HFFc6 (cell line): ENCODE measurements around the gene TANGO2. TPM values are rescaled to one million over a fixed set of nuclear protein-coding genes. Genes with fewer than 3 reads are reported as not detected.

Experiments used
- DNase-seq: peaks from one replicate; pipeline ENCODE4 v3.0.0-alpha.2; 2018
- H3K27ac Mint-ChIP-seq: 2 replicates; pipeline ENCODE4 v1.8.0; 2020; ENCODE audit warnings: mild to moderate bottlenecking, mixed read lengths
- H3K27me3 Mint-ChIP-seq: 2 replicates; pipeline ENCODE4 v1.8.0; 2021; ENCODE audit warnings: mild to moderate bottlenecking, moderate library complexity, mixed read lengths; ENCODE audit not compliant: insufficient read depth
- H3K36me3 Mint-ChIP-seq: 2 replicates; pipeline ENCODE4 v1.8.0; 2021; ENCODE audit warnings: low read depth, mixed read lengths
- H3K4me1 Mint-ChIP-seq: 2 replicates; pipeline ENCODE4 v1.8.0; 2020; ENCODE audit warnings: low read depth, mixed read lengths
- H3K4me3 Mint-ChIP-seq: 2 replicates; pipeline ENCODE4 v1.8.0; 2020; ENCODE audit warnings: mild to moderate bottlenecking, moderate library complexity, mixed read lengths
- H3K9me3 Mint-ChIP-seq: 2 replicates; pipeline ENCODE4 v1.8.0; 2020; ENCODE audit warnings: mild to moderate bottlenecking, mixed read lengths
- CTCF ChIP-seq: fragments of 200-600 bp; sonication (generic); IDR thresholded peaks from 2 replicates; pipeline ENCODE4 v1.5.0; 2021; ENCODE audit warnings: antibody characterized with exemption, mild to moderate bottlenecking
- total RNA-seq, 6 experiments: library from RNA; stranded (reverse); fragmentation: NEBNext Ultra II Directional; extraction: Animal tissue kit (Norgen Biotek cat#: 25700); gene quantifications; 2 replicates in 1 of 6; 3 replicates in 5 of 6; pipeline ENCODE4 v1.2.3, GENCODE V29; 2021

TANGO2 gene
- total RNA-seq, 6 experiments from 2014 or later = 28.5 to 38.0 (median 34.9) TPM

DNA sequence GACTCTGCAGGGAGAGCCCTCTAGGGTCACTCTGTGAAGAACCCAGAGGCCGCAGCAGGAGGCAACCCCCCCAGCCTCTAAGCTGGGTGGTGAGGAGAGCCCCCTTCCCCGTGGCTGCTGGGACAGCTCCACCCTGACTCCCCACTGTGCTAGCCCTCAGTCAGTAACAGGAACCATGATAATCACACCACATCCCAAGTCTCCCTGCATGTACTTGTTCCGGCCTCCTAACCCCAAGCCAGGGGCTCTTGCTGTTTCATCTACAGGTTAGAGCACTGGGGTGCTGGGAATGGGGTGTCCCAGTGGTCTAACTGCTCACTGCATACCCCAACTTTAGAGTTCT lies 31.2 kb upstream of the TANGO2 start:
- no peaks in the 10 kb centered on the region for H3K9me3 Mint-ChIP-seq
- peaks cover 3% of the 10 kb centered on the region for H3K4me1 Mint-ChIP-seq
- no peak for DNase-seq
- no peak overlapping the region for H3K27ac Mint-ChIP-seq
- no peak for TF ChIP-seq CTCF
- H3K4me3 Mint-ChIP-seq = no peak overlapping the region
- H3K27me3 Mint-ChIP-seq = peaks cover 9% of the 10 kb centered on the region
- no peaks in the 10 kb centered on the region for H3K36me3 Mint-ChIP-seq

- no peak for TF ChIP-seq CTCF
- H3K36me3 Mint-ChIP-seq = no peaks in the 10 kb centered on the region
- no peak for DNase-seq
- no peaks in the 10 kb centered on the region for H3K9me3 Mint-ChIP-seq
- no peak overlapping the region for H3K27ac Mint-ChIP-seq
- H3K4me1 Mint-ChIP-seq = no peaks in the 10 kb centered on the region
- H3K27me3 Mint-ChIP-seq = peaks cover 9% of the 10 kb centered on the region
- H3K4me3 Mint-ChIP-seq = no peak overlapping the region
These were observed 30.7 kb upstream of the TANGO2 start for GRCh38 chr22:19990188-19990587.

DNA sequence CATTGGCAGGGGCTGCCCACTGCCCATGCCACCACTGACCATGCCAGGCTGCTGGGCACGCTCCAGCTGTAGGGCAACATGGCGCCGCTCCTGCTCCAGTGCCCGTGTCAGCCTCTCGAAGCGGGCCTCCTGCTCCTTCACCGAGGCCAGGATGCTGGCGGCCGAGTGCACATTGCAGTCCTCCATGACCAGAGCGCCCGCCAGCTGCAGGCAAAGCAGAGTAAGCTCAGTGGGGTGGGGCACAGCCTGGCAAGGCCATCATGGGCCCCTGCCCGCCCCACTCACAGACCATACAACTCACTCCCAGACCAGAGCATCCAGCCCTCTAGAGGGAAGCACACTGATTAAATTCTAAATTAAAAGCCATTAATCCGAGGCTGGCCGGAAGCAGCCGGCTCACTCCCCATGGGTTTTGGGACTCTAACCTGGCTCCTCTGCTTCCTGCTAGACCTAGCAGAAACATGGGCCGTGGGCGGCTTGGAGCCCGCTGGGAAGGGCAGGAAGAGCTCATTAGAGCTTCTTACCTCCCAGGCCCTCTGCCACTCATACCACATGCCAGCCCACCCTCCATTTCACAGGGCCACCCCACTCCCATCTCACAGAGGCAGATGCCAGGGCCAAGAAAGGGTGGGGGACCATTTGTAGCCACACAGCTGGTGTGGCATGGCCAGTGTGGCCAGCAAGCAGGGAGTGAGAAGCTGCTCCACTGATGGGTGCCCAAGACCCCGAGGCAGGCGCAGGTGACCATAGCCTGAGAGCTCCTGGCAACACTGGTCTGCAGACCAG lies 30.1 kb upstream of the TANGO2 start:
- Mint-ChIP-seq H3K27ac (no peak overlapping the region), H3K4me1 (no peaks in the 10 kb centered on the region), H3K4me3 (no peak overlapping the region), H3K27me3 (peaks cover 7% of the 10 kb centered on the region), H3K36me3 (no peaks in the 10 kb centered on the region), H3K9me3 (no peaks in the 10 kb centered on the region)
- no peak for TF ChIP-seq CTCF
- DNase-seq = no peak

DNA sequence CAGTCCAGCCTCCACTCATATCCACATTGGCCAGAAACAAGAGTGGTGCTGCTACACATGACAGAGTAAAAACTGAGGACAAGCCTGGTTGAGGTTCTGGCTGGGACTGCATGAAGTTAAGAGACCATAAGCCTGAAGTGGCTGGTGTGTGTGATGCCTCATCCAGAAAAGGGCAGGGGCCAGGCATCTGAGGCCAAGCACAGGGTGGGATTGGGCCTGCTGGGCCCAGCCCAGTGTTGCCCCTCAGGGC lies 29.6 kb upstream of the TANGO2 start:
- Mint-ChIP-seq H3K36me3 (no peaks in the 10 kb centered on the region), H3K27me3 (peaks cover 7% of the 10 kb centered on the region), H3K4me1 (no peaks in the 10 kb centered on the region), H3K27ac (no peak overlapping the region), H3K4me3 (no peak overlapping the region), H3K9me3 (no peaks in the 10 kb centered on the region)
- no peak for DNase-seq
- TF ChIP-seq CTCF = no peak

DNA sequence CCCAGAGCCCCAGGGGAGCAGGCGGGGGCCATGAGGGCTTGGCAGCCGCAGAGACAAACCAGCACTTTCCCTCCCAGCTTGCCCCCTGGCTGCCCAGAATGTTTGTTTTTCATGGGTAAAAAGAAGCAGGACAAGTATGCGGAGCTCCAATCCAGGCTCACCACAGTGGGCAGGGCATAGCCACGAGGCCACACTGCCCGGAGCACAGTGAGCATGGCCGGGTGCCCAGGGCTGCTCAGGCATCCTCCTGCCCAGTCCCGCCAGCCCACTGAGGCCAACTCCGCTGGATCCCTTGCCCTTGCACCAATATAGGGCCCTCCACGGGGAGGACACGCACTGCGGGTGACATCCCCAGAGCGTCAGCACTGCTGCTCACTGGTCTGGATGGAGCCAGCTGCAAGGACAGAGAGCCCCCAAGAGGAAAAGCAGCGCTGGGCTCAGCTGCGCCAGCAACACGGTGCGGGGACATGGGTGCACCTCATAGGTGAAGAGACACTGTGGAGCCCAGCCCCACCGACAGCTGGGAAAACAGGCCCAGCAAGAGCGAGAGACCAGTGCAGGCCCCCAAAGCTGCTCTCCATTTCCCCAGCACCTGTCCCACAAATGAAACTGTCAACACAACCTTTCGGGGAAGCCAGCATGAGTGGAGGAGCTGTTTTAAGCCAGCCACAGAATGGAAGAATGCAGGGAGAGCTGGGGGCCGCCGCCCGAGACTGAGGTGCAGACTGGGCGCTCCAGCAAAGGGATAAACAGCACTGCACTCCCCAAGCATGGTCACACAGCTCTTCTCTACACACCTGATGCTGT lies 29.1 kb upstream of the TANGO2 start:
- no peak for TF ChIP-seq CTCF
- Mint-ChIP-seq H3K27me3 (peaks cover 7% of the 10 kb centered on the region), H3K4me1 (no peaks in the 10 kb centered on the region), H3K4me3 (no peak overlapping the region), H3K27ac (no peak overlapping the region), H3K9me3 (no peaks in the 10 kb centered on the region), H3K36me3 (no peaks in the 10 kb centered on the region)
- no peak for DNase-seq
